ENCODE results near the gene IER5L.

GRCh38 chr9:129197978-129198318 lies 19.9 kb upstream of the IER5L start:
- no peak for TF ChIP-seq POLR2A (IDR thresholded peaks at IDR 0.05)
- TF ChIP-seq CTCF (IDR thresholded peaks at IDR 0.05) = no peak
